ENCODE data around the gene STK32A.

GRCh38 chr5:147400126-147400809 is 165.4 kb downstream of the STK32A start:
- TF ChIP-seq CTCF (IDR thresholded peaks at IDR 0.05; ENCODE audit: low read depth, low read length) (no peak), MYC (IDR thresholded peaks at IDR 0.05; ENCODE audit: low read depth, low read length) (no peak), POLR2A (IDR thresholded peaks at IDR 0.05; ENCODE audit: extremely low read depth, insufficient read length) (no peak), MAX (IDR thresholded peaks at IDR 0.05; ENCODE audit: low read depth, low read length) (no peak)

All from NB4 (cell line).